HG03175 (cell line): ENCODE results near the gene RCN2.
A peak's percentile ranks its signal among the peaks of the same experiment; 100 is the strongest.

Source experiments
- ATAC-seq: cut with Tn5 transposase; IDR thresholded peaks from one replicate; pipeline ENCODE4 v1.9.1; 2021; ENCODE audit warnings: mild to moderate bottlenecking, moderate library complexity; ENCODE audit not compliant: unreplicated experiment

The RCN2 gene

DNA sequence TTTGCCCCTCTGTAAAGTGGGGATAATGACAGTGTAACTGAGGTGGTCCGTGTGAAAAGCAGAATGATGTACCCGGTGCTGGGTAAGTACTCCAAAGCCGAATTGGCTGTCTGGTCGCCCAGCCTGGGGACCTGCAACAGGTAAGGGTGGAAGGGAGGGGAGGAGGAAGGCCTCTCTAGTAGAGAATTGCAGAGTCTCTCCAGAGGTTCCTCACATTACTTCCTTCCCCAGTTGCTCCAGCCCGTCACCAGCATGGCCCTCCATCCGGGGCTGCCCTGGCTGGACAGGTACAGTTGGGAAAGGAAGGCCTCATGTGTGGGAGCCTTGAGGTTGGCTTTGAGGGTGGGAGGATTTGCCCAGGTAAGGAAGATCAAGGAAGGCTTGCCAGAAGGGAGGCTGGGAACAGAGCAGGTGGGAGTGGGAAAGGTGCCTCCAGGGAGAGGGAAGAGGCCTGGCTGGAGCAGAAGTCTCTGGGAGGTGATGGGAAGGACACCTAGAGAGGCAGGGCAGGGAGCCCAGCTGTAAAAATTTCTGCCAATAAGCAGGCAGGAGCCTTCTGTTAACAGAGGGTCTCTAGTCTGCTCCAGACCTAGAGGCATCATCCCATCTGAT, 61.7 kb downstream of the RCN2 start:
- ATAC-seq = no peak

DNA sequence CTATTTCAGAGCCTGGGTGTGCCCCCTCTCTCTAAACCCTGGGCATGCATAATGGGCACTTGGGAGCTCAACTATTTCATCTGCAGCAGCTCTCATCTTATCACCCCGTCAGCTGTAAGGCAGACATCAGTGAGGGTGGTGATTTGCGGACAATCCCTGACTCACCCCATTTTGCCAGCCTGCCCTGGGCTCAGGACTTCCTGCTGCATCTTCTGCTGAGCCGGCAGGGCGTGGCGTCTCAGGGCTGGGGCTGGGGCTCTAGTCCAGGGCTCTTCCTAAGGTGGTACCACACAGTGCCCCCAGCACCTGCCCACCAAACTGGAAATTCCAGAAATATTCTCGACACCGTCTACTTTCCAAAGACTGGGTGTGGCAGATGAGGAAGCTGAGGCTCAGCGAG, 62.5 kb downstream of the RCN2 start:
- ATAC-seq = no peak

DNA sequence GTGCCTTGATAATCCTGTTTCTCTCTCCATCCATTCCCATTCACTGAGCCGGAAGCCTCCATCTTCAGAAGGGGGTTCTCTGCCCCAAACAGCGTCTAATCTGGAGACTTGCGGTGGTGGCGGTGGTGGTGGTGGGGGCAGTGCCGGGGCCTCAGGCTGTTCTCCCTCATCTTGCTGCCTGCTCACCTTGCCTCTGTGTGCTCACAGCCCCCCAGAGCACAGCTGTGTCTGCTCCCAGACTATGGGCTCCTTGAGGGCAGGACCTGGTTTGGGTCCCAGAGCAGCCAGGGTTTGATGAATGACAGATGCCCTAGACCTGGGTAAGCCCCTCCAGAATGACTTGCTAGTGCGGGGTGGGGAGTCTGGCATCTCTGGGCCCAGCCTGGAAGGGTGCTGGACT, 62.9 kb downstream of the RCN2 start:
- peak; percentile 13 for ATAC-seq

DNA sequence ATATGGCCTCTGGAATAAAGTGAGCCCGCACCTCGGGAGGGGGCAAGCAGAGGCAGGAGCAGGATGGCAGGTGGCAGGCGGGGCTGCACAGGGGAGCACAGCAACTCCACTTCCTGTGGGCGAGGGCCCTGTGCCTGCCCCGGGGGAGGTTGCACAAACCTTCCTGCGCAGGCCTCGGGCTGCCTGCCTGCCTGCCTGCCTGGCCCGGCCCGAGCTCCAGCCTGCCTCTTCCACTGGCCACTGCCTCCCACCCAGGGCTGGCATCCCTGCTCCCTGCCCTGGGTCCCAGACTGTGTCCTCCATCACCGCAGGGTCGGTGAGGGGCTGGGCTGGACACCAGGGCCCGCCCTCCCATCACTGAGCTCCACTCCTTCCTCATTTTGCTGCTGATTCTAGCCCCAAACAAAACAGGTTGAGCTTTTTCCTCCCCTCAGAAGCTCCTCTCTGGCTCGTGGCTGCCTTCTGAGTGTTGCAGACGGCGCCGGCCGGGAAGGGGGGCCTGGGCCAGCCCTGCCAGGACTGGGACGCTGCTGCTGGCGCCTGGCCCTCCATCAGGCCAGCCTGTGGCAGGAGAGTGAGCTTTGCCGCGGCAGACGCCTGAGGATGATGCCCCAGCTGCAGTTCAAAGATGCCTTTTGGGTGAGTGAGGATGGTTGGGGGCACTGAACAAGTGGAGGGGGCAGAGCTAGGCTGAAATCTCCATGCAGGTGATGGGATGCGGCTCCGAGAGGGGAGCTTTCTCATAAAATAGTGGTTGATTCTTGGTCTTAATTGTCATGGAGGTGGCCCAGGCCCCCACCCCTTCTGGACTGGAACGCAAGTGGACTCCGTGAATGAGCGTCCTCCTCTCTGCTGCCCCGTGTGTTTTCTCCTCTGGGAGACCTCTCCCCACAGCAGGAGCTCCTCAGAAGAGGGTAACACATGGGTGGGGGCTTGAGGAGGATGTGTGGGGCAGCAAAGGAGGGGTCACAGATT, 63.7 kb downstream of the RCN2 start, which contains the start of gene PSTPIP1:
Gene PSTPIP1 (plus strand): TSS at position 156 of the 975 bp plus-strand sequence. CDS start 448 bp downstream, at position 604.
- peak; percentile 55 for ATAC-seq

DNA sequence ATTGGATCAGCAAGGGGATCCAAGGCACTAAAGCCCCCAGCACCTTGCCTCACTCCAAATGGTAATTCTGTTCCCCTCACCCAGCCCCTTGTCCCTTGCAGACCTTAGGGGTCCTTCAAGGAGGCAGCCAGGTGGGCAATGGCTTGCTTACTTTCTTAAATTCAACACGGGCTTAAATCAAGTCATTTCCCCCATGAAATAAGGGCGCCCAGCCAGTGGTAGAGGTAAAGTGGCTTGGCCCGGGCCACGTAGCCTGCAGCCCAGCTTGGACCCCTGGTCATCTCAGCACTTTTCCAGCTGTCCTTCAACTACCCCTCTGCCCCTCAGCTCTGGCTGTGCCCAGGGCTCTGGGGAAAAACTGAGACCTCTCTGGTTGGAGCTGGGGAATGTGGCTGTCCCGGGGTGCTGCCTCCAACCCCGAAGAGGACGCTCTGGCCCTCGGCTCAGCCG, 64.6 kb downstream of the RCN2 start:
- ATAC-seq = no peak

DNA sequence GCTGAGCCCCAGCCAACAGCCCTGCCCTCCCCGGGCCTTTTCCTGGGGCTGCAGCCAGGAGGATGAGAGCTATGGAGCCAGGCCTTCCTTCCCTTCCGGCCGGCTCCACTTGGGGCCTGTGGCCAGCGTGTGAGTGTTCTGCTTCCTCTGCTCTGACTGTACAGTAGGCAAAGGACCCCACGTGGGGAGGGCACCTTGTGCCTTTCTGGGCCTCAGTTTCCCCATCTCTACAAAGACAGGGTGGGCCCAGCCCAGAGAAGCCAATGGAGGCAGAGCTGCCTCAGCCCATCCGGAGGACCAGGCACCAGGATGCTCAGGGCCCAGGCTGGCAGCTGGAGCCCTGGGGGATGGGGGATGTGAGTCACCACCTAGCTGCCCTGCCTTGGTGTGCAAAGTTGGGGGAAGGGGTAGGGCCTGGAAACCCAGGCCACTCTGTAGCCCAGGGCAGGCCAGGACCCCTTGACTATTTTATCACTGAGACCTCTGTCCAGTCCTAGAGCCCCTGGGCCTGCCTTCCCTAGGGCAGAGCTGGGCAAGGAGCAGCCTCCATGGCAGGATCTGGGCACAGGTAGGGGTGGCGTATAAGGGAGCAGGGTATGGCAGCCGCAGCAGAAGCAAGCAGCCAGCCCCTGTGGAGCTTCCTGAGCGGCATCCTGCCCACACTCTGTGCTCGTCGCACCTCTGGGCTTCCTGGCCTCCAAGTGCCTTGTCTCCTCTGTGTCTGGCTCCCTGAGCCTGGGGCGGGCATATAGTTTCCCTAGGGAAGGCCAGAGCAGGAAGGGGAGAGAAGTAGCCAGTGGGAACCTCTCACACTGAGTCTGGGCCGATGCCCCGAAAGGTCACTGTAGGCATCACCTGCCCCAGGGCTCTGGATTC, 65.2 kb downstream of the RCN2 start:
- ATAC-seq = no peak

DNA sequence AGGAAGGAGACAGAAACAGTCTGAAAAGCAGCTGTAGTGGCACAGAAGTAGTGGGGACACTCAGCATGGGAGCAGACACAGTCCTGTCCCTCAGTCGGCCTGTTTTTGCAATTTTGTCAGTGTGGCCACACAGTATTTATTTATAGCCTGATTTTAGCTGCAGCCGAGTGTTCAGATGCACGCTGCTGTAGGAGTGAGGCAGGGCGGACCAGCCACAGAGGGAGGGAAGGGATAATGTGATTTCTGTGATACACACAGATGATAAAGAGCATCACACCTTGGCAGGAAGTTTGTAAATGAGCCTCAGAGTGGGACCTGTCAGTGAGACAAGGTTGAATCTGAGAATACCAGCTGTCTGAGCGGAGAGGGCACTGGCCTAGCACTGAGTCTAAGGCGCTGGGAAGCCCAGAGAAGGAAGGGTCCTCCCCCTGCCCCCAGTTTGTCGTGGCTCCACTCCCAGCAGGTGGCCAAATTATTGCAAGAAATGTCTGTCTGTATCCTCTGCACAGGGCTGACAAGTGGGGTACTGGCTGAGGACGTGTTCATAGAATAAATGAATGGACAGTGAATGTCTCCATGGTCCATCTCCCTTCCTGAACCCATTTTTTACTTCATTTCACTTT, 67.2 kb downstream of the RCN2 start:
- ATAC-seq = no peak

DNA sequence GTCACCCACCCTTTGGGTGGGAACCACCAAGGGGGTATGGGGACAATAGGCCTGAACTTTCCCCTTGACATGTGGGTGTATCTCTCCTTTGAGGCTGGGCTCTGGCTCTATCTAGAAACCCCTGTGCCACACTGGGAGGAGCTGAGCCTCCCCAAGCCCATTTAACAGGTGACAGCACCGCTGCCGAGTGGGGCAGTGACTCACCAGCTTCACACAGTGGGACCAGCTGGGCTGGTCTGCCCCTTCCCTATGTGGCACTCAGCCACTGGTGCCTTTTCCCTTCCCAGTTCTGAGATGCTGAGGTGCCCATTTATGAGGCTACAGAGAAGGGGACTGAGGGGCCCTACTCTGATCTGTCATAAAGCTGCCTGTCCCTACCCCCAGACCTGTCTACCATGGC, 68.4 kb downstream of the RCN2 start:
- ATAC-seq = no peak

DNA sequence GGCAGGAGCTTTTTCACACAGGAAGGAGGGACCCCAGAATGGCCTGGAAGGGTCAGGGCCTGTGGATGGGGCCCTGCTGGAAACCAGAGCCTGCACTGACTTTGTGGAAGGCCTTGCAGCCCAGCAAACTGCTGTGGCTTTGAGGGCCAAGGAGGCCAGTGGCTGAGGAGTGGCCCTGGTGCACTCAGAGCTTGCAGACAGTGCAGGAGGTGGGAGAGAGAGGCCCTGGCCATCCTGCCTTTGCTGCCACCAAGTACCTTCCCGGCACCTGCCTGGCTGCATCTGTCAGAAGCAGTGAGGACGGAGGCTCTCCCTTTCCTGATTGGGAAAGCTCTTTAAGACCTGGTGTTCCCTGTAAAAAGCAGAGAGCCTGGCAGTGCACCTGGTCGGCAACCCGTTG, 69.8 kb downstream of the RCN2 start:
- ATAC-seq = no peak

DNA sequence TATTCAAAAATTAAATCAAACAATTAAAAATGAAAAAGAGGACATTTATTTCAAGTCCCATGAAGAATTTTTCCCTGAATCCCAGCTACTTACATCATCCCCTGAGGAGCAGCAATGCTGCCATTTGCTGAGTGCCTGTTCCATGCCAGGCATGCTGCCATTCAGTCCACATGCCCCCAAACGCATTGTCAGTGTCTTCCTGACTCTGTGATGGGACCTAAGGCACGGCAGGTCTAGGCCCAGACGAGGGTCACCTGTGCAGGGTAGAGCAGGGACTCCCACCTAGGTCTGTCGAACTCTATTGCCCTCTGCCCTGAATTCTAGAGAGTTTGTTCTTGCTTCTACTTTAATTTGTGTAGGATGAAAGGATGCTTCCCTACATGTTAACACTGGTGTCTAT, 70.4 kb downstream of the RCN2 start:
- no peak for ATAC-seq

DNA sequence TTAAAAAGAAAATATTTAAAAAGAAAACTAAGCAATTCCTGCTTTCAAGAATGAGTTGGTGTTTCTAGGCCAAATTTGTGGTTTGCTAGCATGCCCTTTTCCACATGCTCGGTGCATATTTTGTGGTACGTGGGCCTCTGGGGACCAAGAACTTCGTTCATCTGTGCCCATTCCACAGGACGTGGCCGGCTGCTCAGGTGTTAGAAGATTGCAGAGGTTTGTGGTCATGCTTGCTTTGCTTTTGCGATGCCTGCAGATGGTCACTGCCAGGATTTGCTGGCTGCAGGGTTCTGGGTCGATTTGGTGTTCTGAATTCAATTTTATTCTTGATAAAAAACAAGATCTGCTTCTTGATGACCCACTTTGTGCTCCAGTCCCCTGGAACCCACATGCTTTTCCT, 70.9 kb downstream of the RCN2 start:
- no peak for ATAC-seq

DNA sequence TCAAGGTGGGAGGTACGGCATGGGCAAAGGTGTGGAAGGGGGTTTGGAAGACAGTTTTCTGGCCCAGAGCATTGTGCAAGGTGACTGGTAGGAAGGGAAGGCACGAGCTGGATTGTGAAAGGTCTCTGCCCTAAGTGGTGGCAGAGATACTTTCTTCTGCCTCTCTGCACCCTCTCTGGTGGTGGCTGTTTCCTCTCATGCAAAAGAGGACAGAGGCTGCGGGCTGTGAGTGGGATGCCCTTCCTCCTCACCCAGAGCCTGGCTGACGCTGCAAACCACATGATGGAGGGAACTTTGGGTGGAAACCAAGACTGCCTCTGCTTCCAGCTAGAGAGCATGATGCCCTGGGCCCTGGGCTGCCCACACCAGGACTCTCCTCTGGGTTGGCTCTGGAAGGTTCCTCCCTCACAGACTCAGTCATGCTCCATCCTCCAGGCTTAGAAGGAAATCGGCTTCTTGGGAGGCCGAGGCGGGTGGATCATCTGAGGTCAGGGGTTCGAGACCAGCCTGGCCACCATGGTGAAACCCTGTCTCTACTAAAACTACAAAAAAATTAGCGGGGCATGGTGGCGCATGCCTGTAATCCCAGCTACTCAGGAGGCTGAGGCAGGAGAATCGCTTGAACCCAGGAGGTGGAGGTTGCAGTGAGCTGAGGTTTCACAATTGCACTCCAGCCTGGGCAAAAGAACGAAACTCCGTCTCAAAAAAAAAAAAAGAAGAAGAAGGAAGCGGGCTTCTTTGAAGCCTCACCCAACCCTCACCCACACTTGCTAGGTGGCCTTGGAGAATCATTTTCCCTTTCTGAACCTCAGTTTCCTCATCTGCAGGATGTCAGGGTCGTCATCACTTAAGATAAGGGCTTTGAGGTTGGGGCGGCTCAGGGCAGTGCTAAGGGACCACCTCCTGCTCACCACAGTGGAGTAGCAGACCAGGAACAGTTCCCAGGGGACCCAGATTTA, 71.7 kb downstream of the RCN2 start:
- peak; percentile 83 for ATAC-seq
